Loucy (cell line): ENCODE measurements around the gene PLXNB3.

Experiments
- H2AFZ ChIP-seq: fragments of 200-600 bp; sonication (generic); 2 replicates; pipeline ENCODE4 v1.6.0; 2016; ENCODE audit warnings: antibody characterized with exemption, mild to moderate bottlenecking, low read length, moderate library complexity
- H3F3A ChIP-seq: fragments of 200-600 bp; 2 replicates; pipeline ENCODE4 v1.6.0; 2016; ENCODE audit warnings: antibody characterized with exemption, low read depth, mild to moderate bottlenecking
- H3K27me3 ChIP-seq: fragments of 200-600 bp; sonication (generic); 2 replicates; pipeline ENCODE4 v1.6.1; 2014; ENCODE audit warnings: low read length, mild to moderate bottlenecking; ENCODE audit not compliant: insufficient read depth, poor library complexity, severe bottlenecking
- H3K36me3 ChIP-seq: fragments of 200-600 bp; sonication (generic); 2 replicates; pipeline ENCODE4 v1.6.1; 2016; ENCODE audit warnings: low read length; ENCODE audit not compliant: insufficient read depth
- H3K4me1 ChIP-seq: fragments of 200-600 bp; sonication (generic); 2 replicates; pipeline ENCODE4 v1.5.1; 2014; ENCODE audit warnings: low read length, mild to moderate bottlenecking; ENCODE audit not compliant: insufficient read depth, poor library complexity, severe bottlenecking
- H3K4me2 ChIP-seq: fragments of 200-600 bp; sonication (generic); 2 replicates; pipeline ENCODE4 v1.6.0; 2014; ENCODE audit warnings: antibody characterized with exemption, low read length, low read depth, mild to moderate bottlenecking; ENCODE audit not compliant: poor library complexity, severe bottlenecking
- H3K4me3 ChIP-seq: fragments of 200-600 bp; sonication (generic); 2 replicates; pipeline ENCODE4 v1.5.1; 2014; ENCODE audit warnings: low read length, mild to moderate bottlenecking, mixed read lengths; ENCODE audit not compliant: poor library complexity, severe bottlenecking
- H3K79me2 ChIP-seq: fragments of 200-600 bp; sonication (generic); 2 replicates; pipeline ENCODE4 v1.6.1; 2014; ENCODE audit warnings: low read length; ENCODE audit not compliant: insufficient read depth
- H3K9ac ChIP-seq: fragments of 200-600 bp; sonication (generic); 2 replicates; pipeline ENCODE4 v1.6.0; 2014; ENCODE audit warnings: mild to moderate bottlenecking, low read depth, low read length, moderate library complexity; ENCODE audit not compliant: poor library complexity, severe bottlenecking
- H3K9me2 ChIP-seq: fragments of 200-600 bp; sonication (generic); replicated peaks from 2 replicates; pipeline ENCODE4 v1.6.1; 2016; ENCODE audit warnings: low read depth, low read length, mixed read lengths
- H3K9me3 ChIP-seq: fragments of 200-600 bp; sonication (generic); 2 replicates; pipeline ENCODE4 v1.6.1; 2014; ENCODE audit warnings: mild to moderate bottlenecking, antibody characterized with exemption, low read length, low read depth; ENCODE audit not compliant: insufficient read depth
- H4K20me1 ChIP-seq: fragments of 200-600 bp; sonication (generic); 2 replicates; pipeline ENCODE4 v1.6.0; 2014; ENCODE audit warnings: antibody characterized with exemption, low read length, mild to moderate bottlenecking; ENCODE audit not compliant: insufficient read depth, poor library complexity, severe bottlenecking
- CTCF ChIP-seq: fragments of 200-600 bp; sonication (generic); conservative IDR thresholded peaks from 2 replicates; pipeline ENCODE4 v1.5.1; 2014; ENCODE audit warnings: mild to moderate bottlenecking, antibody characterized with exemption, low read length
- EZH2phosphoT487 ChIP-seq: fragments of 200-600 bp; IDR thresholded peaks from 2 replicates; pipeline ENCODE4 v1.6.1; 2018; ENCODE audit warnings: antibody characterized with exemption, mild to moderate bottlenecking, moderate library complexity, borderline replicate concordance

Gene PLXNB3

GRCh38 chrX:153750127-153750774, 13.8 kb upstream of the PLXNB3 start:
- Histone ChIP-seq H3K27me3 (no peaks in the 10 kb centered on the region), H2AFZ (no peak overlapping the region), H3K4me1 (no peaks in the 10 kb centered on the region), H3K4me2 (no peak overlapping the region), H3K9ac (no peak overlapping the region), H3K36me3 (no peaks in the 10 kb centered on the region), H3K9me2 (no peaks in the 10 kb centered on the region), H3K79me2 (no peaks in the 10 kb centered on the region), H4K20me1 (no peaks in the 10 kb centered on the region), H3K4me3 (no peak overlapping the region), H3K9me3 (no peaks in the 10 kb centered on the region), H3F3A (no peaks in the 10 kb centered on the region)
- no peak for TF ChIP-seq EZH2phosphoT487

GRCh38 chrX:153755136-153755535, 8.9 kb upstream of the PLXNB3 start:
- H3K4me1 ChIP-seq, result no peaks in the 10 kb centered on the region
- H4K20me1 ChIP-seq, result no peaks in the 10 kb centered on the region
- H3K9me3 ChIP-seq, result no peaks in the 10 kb centered on the region
- H3K79me2 ChIP-seq, result no peaks in the 10 kb centered on the region
- H2AFZ ChIP-seq, result no peak overlapping the region
- H3K4me2 ChIP-seq, result no peak overlapping the region
- no peaks in the 10 kb centered on the region for H3K36me3 ChIP-seq
- no peak overlapping the region for H3K4me3 ChIP-seq
- no peak overlapping the region for H3K9ac ChIP-seq
- no peaks in the 10 kb centered on the region for H3K27me3 ChIP-seq
- H3F3A ChIP-seq, result no peaks in the 10 kb centered on the region
- no peaks in the 10 kb centered on the region for H3K9me2 ChIP-seq
- no peak for TF ChIP-seq EZH2phosphoT487

- H3K9me3 ChIP-seq, result no peaks in the 10 kb centered on the region
- no peaks in the 10 kb centered on the region for H3F3A ChIP-seq
- peaks cover 3% of the 10 kb centered on the region for H3K4me1 ChIP-seq
- no peaks in the 10 kb centered on the region for H3K27me3 ChIP-seq
- H3K4me3 ChIP-seq, result no peak overlapping the region
- H2AFZ ChIP-seq, result no peak overlapping the region
- TF ChIP-seq CTCF (no peak), EZH2phosphoT487 (no peak)
- H4K20me1 ChIP-seq, result no peaks in the 10 kb centered on the region
- no peaks in the 10 kb centered on the region for H3K36me3 ChIP-seq
- H3K9me2 ChIP-seq, result no peaks in the 10 kb centered on the region
- H3K4me2 ChIP-seq, result no peak overlapping the region
- no peaks in the 10 kb centered on the region for H3K79me2 ChIP-seq
- H3K9ac ChIP-seq, result no peak overlapping the region
These were observed 2.2 kb upstream of the PLXNB3 start for GRCh38 chrX:153761863-153762262.

- H2AFZ ChIP-seq, result no peak overlapping the region
- TF ChIP-seq EZH2phosphoT487 (no peak), CTCF (no peak)
- no peaks in the 10 kb centered on the region for H3K27me3 ChIP-seq
- peaks cover 4% of the 10 kb centered on the region for H3K4me1 ChIP-seq
- H3K4me2 ChIP-seq, result no peak overlapping the region
- H3K9me2 ChIP-seq, result no peaks in the 10 kb centered on the region
- H3K9ac ChIP-seq, result no peak overlapping the region
- no peaks in the 10 kb centered on the region for H3K36me3 ChIP-seq
- no peaks in the 10 kb centered on the region for H3F3A ChIP-seq
- no peaks in the 10 kb centered on the region for H3K79me2 ChIP-seq
- H3K9me3 ChIP-seq, result no peaks in the 10 kb centered on the region
- H3K4me3 ChIP-seq, result no peak overlapping the region
- no peaks in the 10 kb centered on the region for H4K20me1 ChIP-seq
These were observed 1.3 kb upstream of the PLXNB3 start for GRCh38 chrX:153762626-153763173.
